ENCODE data around the gene CSNK2A3. TPM values are rescaled to one million over a fixed set of nuclear protein-coding genes. Genes with fewer than 3 reads are reported as not detected.

The CSNK2A3 gene
- total RNA-seq, 1 donor from 2014 or later = 0.52 TPM

DNA sequence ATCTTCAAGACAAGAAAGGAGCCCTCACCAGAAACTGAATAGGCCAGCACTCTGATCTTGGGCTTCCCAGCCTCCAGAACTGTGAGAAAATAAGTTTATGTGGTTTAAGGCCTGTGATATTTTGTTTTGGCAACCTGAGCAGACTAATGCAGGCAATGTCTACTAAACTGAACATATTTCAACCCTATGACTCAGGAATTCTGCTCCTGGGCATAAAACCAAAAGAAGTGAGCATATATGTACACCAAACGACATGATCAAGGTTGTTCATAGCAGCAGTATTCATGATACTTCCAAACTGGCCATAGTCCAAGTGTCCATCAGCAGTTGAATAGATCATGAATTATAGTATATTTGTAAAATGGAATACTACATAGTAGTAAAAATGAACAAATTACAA lies 29.0 kb downstream of the CSNK2A3 start:
- Histone ChIP-seq H3K4me3 (ENCODE audit: low read length in 3 of 3) (no peak overlapping the region), H3K9ac (ENCODE audit: low read depth in 1 of 3, low read length in 3 of 3) (no peak overlapping the region), H3K36me3 (ENCODE audit: control insufficient read depth in 3 of 3, insufficient read depth in 3 of 3, low read length in 3 of 3) (peaks cover 0 to 2% (median 0%) of the 10 kb centered on the region in 3 donors), H3K27me3 (ENCODE audit: control insufficient read depth in 3 of 3, insufficient read depth in 3 of 3, low read length in 3 of 3) (no peaks in the 10 kb centered on the region), H3K27ac (ENCODE audit: low read depth, low read length) (no peak overlapping the region), H3K4me1 (ENCODE audit: control insufficient read depth in 3 of 3, insufficient read depth in 3 of 3, low read length in 3 of 3) (peaks cover 0 to 3% (median 0%) of the 10 kb centered on the region in 3 donors), H3K9me3 (ENCODE audit: control insufficient read depth in 3 of 3, low read length in 3 of 3) (no peaks in the 10 kb centered on the region)

DNA sequence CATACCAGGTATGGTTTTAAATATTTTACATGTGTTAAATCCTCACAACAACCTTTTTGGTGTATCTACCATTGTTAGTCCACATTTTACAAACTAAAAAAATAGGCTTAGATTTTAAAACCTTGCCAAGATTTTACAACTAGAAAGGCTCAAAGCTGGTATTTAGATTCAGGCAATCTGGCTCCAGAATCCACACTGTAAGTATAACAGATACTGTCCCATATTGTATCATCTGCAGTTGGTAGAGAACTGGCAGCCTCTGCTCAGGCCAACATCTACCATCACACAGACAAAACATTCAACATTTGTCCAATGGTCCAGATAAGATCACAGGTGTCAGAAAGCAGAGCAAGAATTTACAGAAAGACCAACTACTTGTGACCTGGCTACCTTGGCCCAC lies 30.9 kb downstream of the CSNK2A3 start:
- H3K36me3 ChIP-seq (ENCODE audit: control insufficient read depth in 3 of 3, insufficient read depth in 3 of 3, low read length in 3 of 3) = peaks cover 0 to 2% (median 0%) of the 10 kb centered on the region in 3 donors

DNA sequence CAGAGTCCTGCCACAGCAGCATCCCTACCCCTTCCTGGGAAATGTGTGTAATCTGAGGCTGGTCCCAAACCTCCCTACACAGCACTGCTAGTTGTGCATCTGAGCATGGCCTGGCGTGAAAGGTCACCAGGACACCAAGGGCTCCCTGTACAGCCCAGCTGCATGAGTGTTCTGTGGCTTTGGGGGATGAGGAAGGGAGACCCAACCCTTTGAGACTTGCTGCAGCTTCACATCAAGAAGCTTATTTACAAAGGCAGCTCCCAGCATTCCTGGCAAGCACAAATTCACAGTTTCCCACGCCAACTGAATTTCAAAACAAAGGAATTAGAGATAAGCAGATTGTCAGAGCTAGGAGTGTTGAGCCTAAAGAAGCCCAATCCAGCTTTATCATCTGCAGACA lies 32.2 kb downstream of the CSNK2A3 start:
- H3K4me1 ChIP-seq (ENCODE audit: control insufficient read depth in 3 of 3, insufficient read depth in 3 of 3, low read length in 3 of 3) = no peaks in the 10 kb centered on the region
- no peak overlapping the region for H3K9ac ChIP-seq (ENCODE audit: low read depth in 1 of 3, low read length in 3 of 3)
- no peaks in the 10 kb centered on the region for H3K27me3 ChIP-seq (ENCODE audit: control insufficient read depth in 3 of 3, insufficient read depth in 3 of 3, low read length in 3 of 3)
- no peaks in the 10 kb centered on the region for H3K9me3 ChIP-seq (ENCODE audit: control insufficient read depth in 3 of 3, low read length in 3 of 3)
- H3K4me3 ChIP-seq (ENCODE audit: low read length in 3 of 3) = no peak overlapping the region
- H3K27ac ChIP-seq (ENCODE audit: low read depth, low read length) = no peak overlapping the region
- peaks cover 0 to 2% (median 0%) of the 10 kb centered on the region in 3 donors for H3K36me3 ChIP-seq (ENCODE audit: control insufficient read depth in 3 of 3, insufficient read depth in 3 of 3, low read length in 3 of 3)

More for the DNA sequence above, 30.9 kb downstream of the CSNK2A3 start:
- H3K4me1 ChIP-seq (ENCODE audit: control insufficient read depth in 3 of 3, insufficient read depth in 3 of 3, low read length in 3 of 3) = no peaks in the 10 kb centered on the region
- H3K27me3 ChIP-seq (ENCODE audit: control insufficient read depth in 3 of 3, insufficient read depth in 3 of 3, low read length in 3 of 3) = no peaks in the 10 kb centered on the region
- H3K9me3 ChIP-seq (ENCODE audit: control insufficient read depth in 3 of 3, low read length in 3 of 3) = no peaks in the 10 kb centered on the region
- H3K4me3 ChIP-seq (ENCODE audit: low read length in 3 of 3) = no peak overlapping the region
- no peak overlapping the region for H3K9ac ChIP-seq (ENCODE audit: low read depth in 1 of 3, low read length in 3 of 3)
- H3K27ac ChIP-seq (ENCODE audit: low read depth, low read length) = no peak overlapping the region

DNA sequence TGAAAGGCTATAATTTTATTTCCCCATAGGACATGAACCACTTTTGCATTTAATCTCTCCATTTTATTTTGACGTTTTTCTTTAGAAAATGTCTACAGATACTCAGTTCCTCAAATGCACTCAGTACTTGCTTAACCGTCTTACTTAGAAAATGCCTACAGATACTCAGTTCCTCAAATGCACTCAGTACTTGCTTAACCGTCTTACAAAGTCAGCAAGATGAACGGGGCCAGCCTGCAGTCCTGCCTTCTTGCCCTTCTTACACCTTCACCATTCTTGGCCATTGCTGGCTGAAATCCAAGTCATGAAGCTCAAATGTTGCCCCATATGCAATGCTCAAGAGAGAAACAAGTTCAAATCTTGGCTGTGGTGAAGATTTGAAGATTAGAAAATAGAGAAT lies 34.1 kb downstream of the CSNK2A3 start:
- no peaks in the 10 kb centered on the region for H3K27me3 ChIP-seq (ENCODE audit: control insufficient read depth in 3 of 3, insufficient read depth in 3 of 3, low read length in 3 of 3)
- H3K9ac ChIP-seq (ENCODE audit: low read depth in 1 of 3, low read length in 3 of 3) = no peak overlapping the region
- peaks cover 0 to 2% (median 0%) of the 10 kb centered on the region in 3 donors for H3K36me3 ChIP-seq (ENCODE audit: control insufficient read depth in 3 of 3, insufficient read depth in 3 of 3, low read length in 3 of 3)
- no peak overlapping the region for H3K27ac ChIP-seq (ENCODE audit: low read depth, low read length)
- peaks cover 6 to 9% (median 9%) of the 10 kb centered on the region in 3 donors for H3K4me1 ChIP-seq (ENCODE audit: control insufficient read depth in 3 of 3, insufficient read depth in 3 of 3, low read length in 3 of 3)
- no peaks in the 10 kb centered on the region for H3K9me3 ChIP-seq (ENCODE audit: control insufficient read depth in 3 of 3, low read length in 3 of 3)
- no peak overlapping the region for H3K4me3 ChIP-seq (ENCODE audit: low read length in 3 of 3)

DNA sequence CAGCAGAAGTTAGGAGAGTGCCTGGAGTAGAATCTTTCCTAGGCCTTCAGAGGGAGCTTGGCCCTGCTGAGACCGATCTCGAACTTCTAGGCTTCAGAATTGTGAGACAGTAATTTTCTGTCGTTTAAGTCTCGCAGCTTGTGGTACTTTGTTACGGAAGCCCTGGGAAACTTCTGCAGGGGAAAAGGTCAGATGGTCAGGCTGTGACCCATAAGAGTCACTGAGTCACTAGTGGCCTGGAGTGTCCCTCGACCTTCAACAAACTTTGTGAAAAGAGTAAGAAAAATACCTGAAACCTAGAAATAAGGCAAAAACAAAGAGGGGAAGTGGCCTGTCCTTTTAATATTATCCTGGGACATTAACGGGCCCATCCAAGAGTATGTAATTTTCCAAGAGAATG lies 34.6 kb downstream of the CSNK2A3 start:
- H3K27ac ChIP-seq (ENCODE audit: low read depth, low read length) = no peak overlapping the region
- H3K4me1 ChIP-seq (ENCODE audit: control insufficient read depth in 3 of 3, insufficient read depth in 3 of 3, low read length in 3 of 3) = peaks cover 6 to 14% (median 14%) of the 10 kb centered on the region in 3 donors
- no peaks in the 10 kb centered on the region for H3K27me3 ChIP-seq (ENCODE audit: control insufficient read depth in 3 of 3, insufficient read depth in 3 of 3, low read length in 3 of 3)
- no peak overlapping the region for H3K4me3 ChIP-seq (ENCODE audit: low read length in 3 of 3)
- H3K36me3 ChIP-seq (ENCODE audit: control insufficient read depth in 3 of 3, insufficient read depth in 3 of 3, low read length in 3 of 3) = peaks cover 0 to 2% (median 0%) of the 10 kb centered on the region in 3 donors
- no peak overlapping the region for H3K9ac ChIP-seq (ENCODE audit: low read depth in 1 of 3, low read length in 3 of 3)
- no peaks in the 10 kb centered on the region for H3K9me3 ChIP-seq (ENCODE audit: control insufficient read depth in 3 of 3, low read length in 3 of 3)

DNA sequence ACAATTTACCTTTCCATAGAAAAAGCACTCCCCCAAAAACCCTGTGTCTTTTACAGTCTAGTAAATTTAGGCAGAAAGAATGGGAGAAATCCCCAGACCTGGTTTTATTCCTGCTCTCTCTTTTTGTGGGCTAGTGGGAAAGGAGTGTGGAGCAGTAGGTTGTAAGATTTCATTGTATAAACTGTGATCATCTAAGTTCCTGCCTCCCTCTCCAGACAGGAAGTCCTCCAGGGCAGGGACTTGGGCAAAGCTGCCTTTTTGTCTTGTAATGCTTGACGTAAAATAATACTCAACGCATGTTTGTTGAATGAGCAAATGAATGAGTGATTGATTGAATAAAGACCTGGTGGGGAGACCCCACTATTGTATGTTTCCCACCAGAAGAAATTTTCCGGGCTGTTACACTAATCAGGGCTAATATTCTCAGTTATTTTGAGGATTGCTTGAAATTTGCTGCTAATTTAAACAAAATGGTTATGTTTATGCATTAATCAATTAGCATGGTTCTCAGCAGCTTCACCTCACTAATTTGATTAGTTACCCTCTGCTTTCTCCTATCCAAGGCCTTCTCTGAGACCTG lies 36.3 kb downstream of the CSNK2A3 start:
- H3K36me3 ChIP-seq (ENCODE audit: control insufficient read depth in 3 of 3, insufficient read depth in 3 of 3, low read length in 3 of 3) = peaks cover 0 to 2% (median 0%) of the 10 kb centered on the region in 3 donors
- peaks cover 6 to 20% (median 19%) of the 10 kb centered on the region in 3 donors for H3K4me1 ChIP-seq (ENCODE audit: control insufficient read depth in 3 of 3, insufficient read depth in 3 of 3, low read length in 3 of 3)
- no peak overlapping the region for H3K27ac ChIP-seq (ENCODE audit: low read depth, low read length)
- no peak overlapping the region for H3K9ac ChIP-seq (ENCODE audit: low read depth in 1 of 3, low read length in 3 of 3)
- H3K27me3 ChIP-seq (ENCODE audit: control insufficient read depth in 3 of 3, insufficient read depth in 3 of 3, low read length in 3 of 3) = no peaks in the 10 kb centered on the region
- H3K9me3 ChIP-seq (ENCODE audit: control insufficient read depth in 3 of 3, low read length in 3 of 3) = no peaks in the 10 kb centered on the region
- H3K4me3 ChIP-seq (ENCODE audit: low read length in 3 of 3) = no peak overlapping the region

DNA sequence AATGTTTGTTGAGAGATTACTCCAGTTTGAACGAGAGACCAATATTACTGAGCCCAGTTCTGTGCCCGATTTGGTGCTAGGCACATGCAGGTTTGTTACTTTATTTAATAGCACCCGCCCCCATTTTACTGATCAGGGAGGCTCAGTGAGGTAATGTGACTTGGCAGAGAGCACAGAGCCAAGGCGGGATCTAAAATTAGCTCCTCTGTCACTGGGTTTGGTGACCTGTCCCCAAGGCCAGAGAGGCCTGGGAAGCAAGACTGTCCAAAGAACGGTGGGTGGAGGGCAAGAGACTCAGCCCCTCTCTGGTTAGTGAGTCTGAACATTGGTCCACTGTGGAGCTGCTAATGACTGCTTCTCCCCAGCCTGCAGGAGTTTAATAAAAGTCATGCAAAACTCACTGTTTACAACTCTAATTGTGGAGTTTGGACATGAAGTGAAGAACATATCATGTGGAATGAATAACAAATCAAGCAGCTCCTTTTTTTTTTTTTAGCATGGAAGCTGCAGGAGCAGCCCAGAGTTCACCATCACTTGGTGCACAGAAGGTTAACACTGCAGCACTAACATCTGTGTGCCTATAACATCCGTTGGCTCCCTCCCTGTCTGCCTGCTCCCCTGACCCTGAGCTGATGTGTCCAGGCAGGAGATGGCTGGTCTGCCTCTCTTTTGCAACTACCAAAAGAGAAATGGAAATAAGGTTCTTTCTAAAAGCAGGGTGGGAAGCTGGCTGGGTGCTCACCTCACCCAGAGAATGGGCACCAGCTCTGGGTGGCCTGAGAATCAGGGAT lies 39.0 kb downstream of the CSNK2A3 start:
- no peak overlapping the region for H3K4me3 ChIP-seq (ENCODE audit: low read length in 3 of 3)
- H3K27me3 ChIP-seq (ENCODE audit: control insufficient read depth in 3 of 3, insufficient read depth in 3 of 3, low read length in 3 of 3) = no peaks in the 10 kb centered on the region
- peaks cover 6 to 20% (median 19%) of the 10 kb centered on the region in 3 donors for H3K4me1 ChIP-seq (ENCODE audit: control insufficient read depth in 3 of 3, insufficient read depth in 3 of 3, low read length in 3 of 3)
- peak overlapping the region in 1 of 3 donors; percentile 55 for H3K9ac ChIP-seq (ENCODE audit: low read depth in 1 of 3, low read length in 3 of 3)
- H3K36me3 ChIP-seq (ENCODE audit: control insufficient read depth in 3 of 3, insufficient read depth in 3 of 3, low read length in 3 of 3) = no peaks in the 10 kb centered on the region
- peak overlapping the region; percentile 68 for H3K27ac ChIP-seq (ENCODE audit: low read depth, low read length)
- H3K9me3 ChIP-seq (ENCODE audit: control insufficient read depth in 3 of 3, low read length in 3 of 3) = no peaks in the 10 kb centered on the region

DNA sequence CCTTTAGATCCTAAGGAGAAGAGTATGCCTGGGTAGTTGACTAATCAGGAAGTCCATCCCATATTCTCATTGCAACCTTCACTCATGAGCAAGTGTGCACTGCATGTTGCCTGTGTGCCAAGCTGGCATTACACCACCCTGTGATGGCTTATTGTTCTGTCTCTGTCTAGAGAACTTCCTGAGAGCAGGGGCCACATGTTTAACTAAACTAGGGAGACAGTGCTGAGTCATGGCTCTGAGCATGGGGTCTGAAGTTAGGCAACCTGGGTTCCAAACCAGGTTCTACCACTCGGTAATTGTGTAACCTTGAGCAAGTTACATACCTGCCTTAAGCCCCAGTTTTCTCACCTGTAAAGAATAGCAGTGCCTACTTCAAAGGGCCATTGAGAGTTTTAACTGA lies 39.6 kb downstream of the CSNK2A3 start:
- peak overlapping the region; percentile 68 for H3K27ac ChIP-seq (ENCODE audit: low read depth, low read length)
- H3K9me3 ChIP-seq (ENCODE audit: control insufficient read depth in 3 of 3, low read length in 3 of 3) = no peaks in the 10 kb centered on the region
- no peak overlapping the region for H3K9ac ChIP-seq (ENCODE audit: low read depth in 1 of 3, low read length in 3 of 3)
- no peaks in the 10 kb centered on the region for H3K36me3 ChIP-seq (ENCODE audit: control insufficient read depth in 3 of 3, insufficient read depth in 3 of 3, low read length in 3 of 3)
- H3K27me3 ChIP-seq (ENCODE audit: control insufficient read depth in 3 of 3, insufficient read depth in 3 of 3, low read length in 3 of 3) = no peaks in the 10 kb centered on the region
- H3K4me1 ChIP-seq (ENCODE audit: control insufficient read depth in 3 of 3, insufficient read depth in 3 of 3, low read length in 3 of 3) = peaks cover 6 to 20% (median 19%) of the 10 kb centered on the region in 3 donors
- H3K4me3 ChIP-seq (ENCODE audit: low read length in 3 of 3) = no peak overlapping the region

DNA sequence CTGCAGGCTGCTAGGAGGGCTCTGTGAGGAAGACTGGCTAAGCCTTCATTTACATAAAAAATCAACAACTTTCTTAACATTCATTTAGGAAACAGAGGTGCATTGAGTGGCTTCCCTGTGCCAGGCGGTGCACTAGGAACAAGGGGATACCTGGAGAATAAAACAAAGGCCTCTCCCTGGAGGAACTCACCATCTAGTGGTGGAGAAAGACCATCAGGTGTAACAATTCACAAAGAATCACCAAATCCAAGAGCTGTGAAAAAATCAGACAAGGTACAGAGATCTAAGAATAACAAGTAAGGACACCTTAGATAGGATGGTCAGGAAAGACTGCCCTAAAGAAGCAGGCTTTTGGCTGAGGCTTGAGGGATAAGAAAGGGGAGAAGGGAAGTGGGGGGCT lies 40.3 kb downstream of the CSNK2A3 start:
- Histone ChIP-seq H3K27me3 (ENCODE audit: control insufficient read depth in 3 of 3, insufficient read depth in 3 of 3, low read length in 3 of 3) (no peaks in the 10 kb centered on the region), H3K4me1 (ENCODE audit: control insufficient read depth in 3 of 3, insufficient read depth in 3 of 3, low read length in 3 of 3) (peaks cover 6 to 20% (median 19%) of the 10 kb centered on the region in 3 donors), H3K27ac (ENCODE audit: low read depth, low read length) (no peak overlapping the region), H3K36me3 (ENCODE audit: control insufficient read depth in 3 of 3, insufficient read depth in 3 of 3, low read length in 3 of 3) (no peaks in the 10 kb centered on the region), H3K9me3 (ENCODE audit: control insufficient read depth in 3 of 3, low read length in 3 of 3) (no peaks in the 10 kb centered on the region), H3K4me3 (ENCODE audit: low read length in 3 of 3) (no peak overlapping the region), H3K9ac (ENCODE audit: low read depth in 1 of 3, low read length in 3 of 3) (no peak overlapping the region)

DNA sequence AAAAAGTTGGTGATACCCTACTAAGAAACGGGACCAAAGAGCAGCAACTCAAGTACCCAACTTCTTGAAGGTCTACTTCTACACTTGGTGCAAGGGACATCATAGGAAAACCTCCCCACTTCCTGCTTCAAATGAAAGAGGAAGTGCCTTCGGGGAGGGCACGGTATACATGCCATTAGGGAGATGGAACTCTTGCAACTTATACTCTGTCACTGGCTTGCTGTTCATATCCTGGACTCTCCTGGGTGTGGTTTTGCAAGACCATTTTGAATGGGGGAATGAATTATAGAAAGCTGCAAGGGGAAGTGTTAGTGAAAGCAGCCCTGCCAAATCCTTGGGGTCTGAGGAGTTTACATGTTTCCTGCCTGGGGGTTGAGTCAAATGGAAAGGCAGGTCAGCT lies 41.9 kb downstream of the CSNK2A3 start:
- Histone ChIP-seq H3K27me3 (ENCODE audit: control insufficient read depth in 3 of 3, insufficient read depth in 3 of 3, low read length in 3 of 3) (no peaks in the 10 kb centered on the region), H3K9me3 (ENCODE audit: control insufficient read depth in 3 of 3, low read length in 3 of 3) (no peaks in the 10 kb centered on the region), H3K4me3 (ENCODE audit: low read length in 3 of 3) (no peak overlapping the region), H3K36me3 (ENCODE audit: control insufficient read depth in 3 of 3, insufficient read depth in 3 of 3, low read length in 3 of 3) (no peaks in the 10 kb centered on the region), H3K4me1 (ENCODE audit: control insufficient read depth in 3 of 3, insufficient read depth in 3 of 3, low read length in 3 of 3) (peaks cover 6 to 20% (median 19%) of the 10 kb centered on the region in 3 donors), H3K27ac (ENCODE audit: low read depth, low read length) (no peak overlapping the region), H3K9ac (ENCODE audit: low read depth in 1 of 3, low read length in 3 of 3) (no peak overlapping the region)
